Measurements from ENCODE around the gene EXT2.

DNA sequence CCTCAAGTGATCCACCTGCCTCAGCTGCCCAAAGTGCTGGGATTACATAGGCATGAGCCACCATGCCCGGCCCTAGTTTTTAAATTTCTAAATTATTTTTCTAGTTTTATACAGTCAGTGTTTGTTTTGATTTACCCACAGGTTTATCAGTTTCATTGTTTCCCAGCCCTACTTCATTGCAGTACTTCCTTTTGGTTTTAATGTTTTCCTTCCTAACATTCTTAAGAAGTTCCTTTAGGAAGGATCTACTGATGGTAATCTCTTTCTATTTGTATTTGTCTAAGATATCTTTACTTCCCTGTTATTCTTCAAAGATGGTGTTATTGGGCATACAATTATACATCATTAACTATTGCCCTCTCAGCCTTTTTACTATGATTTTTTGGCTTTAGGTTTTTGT lies 4.9 kb upstream of the EXT2 start:
- TF ChIP-seq, protein P1, sequence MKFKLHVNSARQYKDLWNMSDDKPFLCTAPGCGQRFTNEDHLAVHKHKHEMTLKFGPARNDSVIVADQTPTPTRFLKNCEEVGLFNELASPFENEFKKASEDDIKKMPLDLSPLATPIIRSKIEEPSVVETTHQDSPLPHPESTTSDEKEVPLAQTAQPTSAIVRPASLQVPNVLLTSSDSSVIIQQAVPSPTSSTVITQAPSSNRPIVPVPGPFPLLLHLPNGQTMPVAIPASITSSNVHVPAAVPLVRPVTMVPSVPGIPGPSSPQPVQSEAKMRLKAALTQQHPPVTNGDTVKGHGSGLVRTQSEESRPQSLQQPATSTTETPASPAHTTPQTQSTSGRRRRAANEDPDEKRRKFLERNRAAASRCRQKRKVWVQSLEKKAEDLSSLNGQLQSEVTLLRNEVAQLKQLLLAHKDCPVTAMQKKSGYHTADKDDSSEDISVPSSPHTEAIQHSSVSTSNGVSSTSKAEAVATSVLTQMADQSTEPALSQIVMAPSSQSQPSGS (IDR thresholded peaks at IDR 0.05; ENCODE audit: low read length), result no peak
- TF ChIP-seq SIX5 (IDR thresholded peaks at IDR 0.05; ENCODE audit: low read depth, low read length, severe bottlenecking) (no peak), KDM1A (IDR thresholded peaks at IDR 0.05; ENCODE audit: borderline replicate concordance) (no peak), NR2C2 (IDR thresholded peaks at IDR 0.05; ENCODE audit: borderline replicate concordance, control insufficient read depth, insufficient read length, low read depth) (no peak), TAF1 (IDR thresholded peaks at IDR 0.05; ENCODE audit: borderline replicate concordance, low read depth, low read length) (no peak), SMC3 (IDR thresholded peaks at IDR 0.05; ENCODE audit: borderline replicate concordance, low read length) (no peak), HCFC1 (IDR thresholded peaks at IDR 0.05; ENCODE audit: low read length) (no peak), SUZ12 (IDR thresholded peaks at IDR 0.05; ENCODE audit: unreplicated experiment) (no peak), SPI1 (IDR thresholded peaks at IDR 0.05; ENCODE audit: borderline replicate concordance, insufficient read depth, low read depth, low read length) (no peak), POLR2A (IDR thresholded peaks at IDR 0.05; ENCODE audit: low read depth, low read length) (no peak), SIN3A (IDR thresholded peaks at IDR 0.05; ENCODE audit: low read depth, low read length) (no peak)

Measured in GM12878 (cell line).